ENCODE measurements around the gene SLC1A1.

- TF ChIP-seq ZFX (IDR thresholded peaks at IDR 0.05): no peak
- TF ChIP-seq CTCF (conservative IDR thresholded peaks at IDR 0.05): no peak
Measured at GRCh38 chr9:4547016-4547415, 56.7 kb downstream of the SLC1A1 start.
